Measurements from ENCODE around the gene YPEL2.

DNA sequence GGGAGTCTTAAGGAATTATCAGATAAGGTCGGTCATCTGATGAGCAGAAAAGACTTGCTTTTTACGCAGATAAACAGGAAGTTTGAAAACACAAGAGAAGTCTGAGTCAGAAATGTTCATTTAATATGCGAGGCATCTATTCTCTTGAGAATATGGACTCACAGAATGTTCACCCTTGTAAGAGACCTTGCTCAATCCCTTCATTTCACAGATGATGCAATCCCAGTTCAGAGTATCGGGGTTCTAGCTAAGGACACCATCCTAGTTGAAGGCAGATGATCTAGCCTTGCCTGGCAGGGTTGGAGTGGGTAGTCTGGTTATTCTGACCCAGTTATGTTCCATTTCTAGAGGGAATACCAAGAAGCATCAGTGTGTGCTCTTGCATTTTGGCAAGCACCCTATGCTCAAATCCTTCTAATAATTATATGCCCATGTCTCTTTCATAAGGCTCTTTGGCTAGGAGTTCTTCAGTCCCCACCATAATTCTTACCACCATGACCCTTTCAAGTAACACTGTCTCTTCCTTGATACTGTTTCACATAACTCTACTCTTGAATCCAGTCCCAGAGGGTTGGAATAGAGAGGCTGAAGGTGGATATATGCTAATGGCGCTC is 42.5 kb downstream of the YPEL2 start:
- TF ChIP-seq, protein P1, sequence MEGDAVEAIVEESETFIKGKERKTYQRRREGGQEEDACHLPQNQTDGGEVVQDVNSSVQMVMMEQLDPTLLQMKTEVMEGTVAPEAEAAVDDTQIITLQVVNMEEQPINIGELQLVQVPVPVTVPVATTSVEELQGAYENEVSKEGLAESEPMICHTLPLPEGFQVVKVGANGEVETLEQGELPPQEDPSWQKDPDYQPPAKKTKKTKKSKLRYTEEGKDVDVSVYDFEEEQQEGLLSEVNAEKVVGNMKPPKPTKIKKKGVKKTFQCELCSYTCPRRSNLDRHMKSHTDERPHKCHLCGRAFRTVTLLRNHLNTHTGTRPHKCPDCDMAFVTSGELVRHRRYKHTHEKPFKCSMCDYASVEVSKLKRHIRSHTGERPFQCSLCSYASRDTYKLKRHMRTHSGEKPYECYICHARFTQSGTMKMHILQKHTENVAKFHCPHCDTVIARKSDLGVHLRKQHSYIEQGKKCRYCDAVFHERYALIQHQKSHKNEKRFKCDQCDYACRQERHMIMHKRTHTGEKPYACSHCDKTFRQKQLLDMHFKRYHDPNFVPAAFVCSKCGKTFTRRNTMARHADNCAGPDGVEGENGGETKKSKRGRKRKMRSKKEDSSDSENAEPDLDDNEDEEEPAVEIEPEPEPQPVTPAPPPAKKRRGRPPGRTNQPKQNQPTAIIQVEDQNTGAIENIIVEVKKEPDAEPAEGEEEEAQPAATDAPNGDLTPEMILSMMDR (IDR thresholded peaks at IDR 0.05): no peak
- TF ChIP-seq POLR2A (IDR thresholded peaks at IDR 0.05): no peak

All from body of pancreas (tissue), 4 donors.